ENCODE results near the gene TERT. TPM values are rescaled to one million over a fixed set of nuclear protein-coding genes. Genes with fewer than 3 reads are reported as not detected.

TERT gene
- total RNA-seq, 1 experiment from 2014 or later = 3.3 TPM

- H3K4me1 ChIP-seq (ENCODE audit: low read length) = peaks cover 32% of the 10 kb centered on the region
- H3K36me3 ChIP-seq (ENCODE audit: insufficient read depth, low read length) = peaks cover 3% of the 10 kb centered on the region; the same call in 1 of the 2 replicates
- no peaks in the 10 kb centered on the region for H3K79me2 ChIP-seq (ENCODE audit: low read length)
- no peaks in the 10 kb centered on the region for H3K9me2 ChIP-seq (replicated peaks; ENCODE audit: insufficient read depth, low read length)
- no peak overlapping the region for H3K4me3 ChIP-seq (ENCODE audit: low read length)
- no peak overlapping the region for H3K9ac ChIP-seq (ENCODE audit: low read length)
- no peaks in the 10 kb centered on the region for H3K27me3 ChIP-seq (ENCODE audit: low read length)
- DNase-seq = no peak
- no peaks in the 10 kb centered on the region for H3K9me3 ChIP-seq (ENCODE audit: low read length)
- no peak overlapping the region for H3K27ac ChIP-seq (ENCODE audit: low read length)
- no peak overlapping the region for H3K4me2 ChIP-seq (ENCODE audit: low read depth, low read length, poor library complexity, severe bottlenecking)
- H2AFZ ChIP-seq (ENCODE audit: low read length) = no peak overlapping the region
- no peaks in the 10 kb centered on the region for H4K20me1 ChIP-seq (ENCODE audit: insufficient read depth, low read depth, low read length)
Observed at GRCh38 chr5:1318659-1319251, 23.9 kb upstream of the TERT start.

GRCh38 chr5:1317921-1318565 is 23.2 kb upstream of the TERT start:
- no peak overlapping the region for H3K27ac ChIP-seq (ENCODE audit: low read length)
- no peak overlapping the region for H3K4me3 ChIP-seq (ENCODE audit: low read length)
- H3K9me3 ChIP-seq (ENCODE audit: low read length) = no peaks in the 10 kb centered on the region
- peaks cover 3% of the 10 kb centered on the region; the same call in 1 of the 2 replicates for H3K36me3 ChIP-seq (ENCODE audit: insufficient read depth, low read length)
- no peaks in the 10 kb centered on the region for H3K27me3 ChIP-seq (ENCODE audit: low read length)
- no peak overlapping the region for H2AFZ ChIP-seq (ENCODE audit: low read length)
- no peak for DNase-seq
- no peak overlapping the region for H3K9ac ChIP-seq (ENCODE audit: low read length)
- no peaks in the 10 kb centered on the region for H3K79me2 ChIP-seq (ENCODE audit: low read length)
- no peak overlapping the region for H3K4me2 ChIP-seq (ENCODE audit: low read depth, low read length, poor library complexity, severe bottlenecking)
- no peaks in the 10 kb centered on the region for H4K20me1 ChIP-seq (ENCODE audit: insufficient read depth, low read depth, low read length)
- no peaks in the 10 kb centered on the region for H3K9me2 ChIP-seq (replicated peaks; ENCODE audit: insufficient read depth, low read length)
- peaks cover 39% of the 10 kb centered on the region for H3K4me1 ChIP-seq (ENCODE audit: low read length)

- no peaks in the 10 kb centered on the region for H3K79me2 ChIP-seq (ENCODE audit: low read length)
- no peaks in the 10 kb centered on the region for H3K9me2 ChIP-seq (replicated peaks; ENCODE audit: insufficient read depth, low read length)
- DNase-seq = no peak
- H3K9me3 ChIP-seq (ENCODE audit: low read length) = no peaks in the 10 kb centered on the region
- no peaks in the 10 kb centered on the region for H4K20me1 ChIP-seq (ENCODE audit: insufficient read depth, low read depth, low read length)
- H3K27me3 ChIP-seq (ENCODE audit: low read length) = no peaks in the 10 kb centered on the region
- no peak overlapping the region; the same call in 1 of the 2 replicates for H3K9ac ChIP-seq (ENCODE audit: low read length)
- peak overlapping the region; percentile 58; the same call in 1 of the 2 replicates for H3K4me3 ChIP-seq (ENCODE audit: low read length)
- H2AFZ ChIP-seq (ENCODE audit: low read length) = no peak overlapping the region
- H3K27ac ChIP-seq (ENCODE audit: low read length) = peak overlapping the region; percentile 83
- peak overlapping the region; percentile 74 for H3K4me2 ChIP-seq (ENCODE audit: low read depth, low read length, poor library complexity, severe bottlenecking)
- peaks cover 48% of the 10 kb centered on the region for H3K4me1 ChIP-seq (ENCODE audit: low read length)
- H3K36me3 ChIP-seq (ENCODE audit: insufficient read depth, low read length) = peaks cover 3% of the 10 kb centered on the region; the same call in 1 of the 2 replicates
Observed at GRCh38 chr5:1316588-1317340, 21.9 kb upstream of the TERT start.

- H3K9me2 ChIP-seq (replicated peaks; ENCODE audit: insufficient read depth, low read length) = no peaks in the 10 kb centered on the region
- H3K27me3 ChIP-seq (ENCODE audit: low read length) = no peaks in the 10 kb centered on the region
- H4K20me1 ChIP-seq (ENCODE audit: insufficient read depth, low read depth, low read length) = no peaks in the 10 kb centered on the region
- H3K27ac ChIP-seq (ENCODE audit: low read length) = peak overlapping the region; percentile 83
- DNase-seq = peak; percentile 84
- H3K79me2 ChIP-seq (ENCODE audit: low read length) = no peaks in the 10 kb centered on the region
- H3K9ac ChIP-seq (ENCODE audit: low read length) = peak overlapping the region; percentile 53
- 0 out of 2 replicates have a peak, but pooled peaks cover under 1% of the 10 kb centered on the region for H3K9me3 ChIP-seq (ENCODE audit: low read length)
- peaks cover 48% of the 10 kb centered on the region for H3K4me1 ChIP-seq (ENCODE audit: low read length)
- peak overlapping the region; percentile 6; the same call in 1 of the 2 replicates for H2AFZ ChIP-seq (ENCODE audit: low read length)
- peak overlapping the region; percentile 58; the same call in 1 of the 2 replicates for H3K4me3 ChIP-seq (ENCODE audit: low read length)
- H3K4me2 ChIP-seq (ENCODE audit: low read depth, low read length, poor library complexity, severe bottlenecking) = peak overlapping the region; percentile 74
- H3K36me3 ChIP-seq (ENCODE audit: insufficient read depth, low read length) = peaks cover 3% of the 10 kb centered on the region; the same call in 1 of the 2 replicates
Observed at GRCh38 chr5:1315709-1316587, 21.1 kb upstream of the TERT start.

- Histone ChIP-seq H3K27me3 (ENCODE audit: low read length) (no peaks in the 10 kb centered on the region), H3K4me3 (ENCODE audit: low read length) (peak overlapping the region; percentile 58; the same call in 1 of the 2 replicates), H3K9me3 (ENCODE audit: low read length) (0 out of 2 replicates have a peak, but pooled peaks cover 2% of the 10 kb centered on the region), H3K4me2 (ENCODE audit: low read depth, low read length, poor library complexity, severe bottlenecking) (peak overlapping the region; percentile 74), H3K79me2 (ENCODE audit: low read length) (no peaks in the 10 kb centered on the region), H4K20me1 (ENCODE audit: insufficient read depth, low read depth, low read length) (no peaks in the 10 kb centered on the region), H2AFZ (ENCODE audit: low read length) (peak overlapping the region; percentile 6; the same call in 1 of the 2 replicates), H3K9ac (ENCODE audit: low read length) (peak overlapping the region; percentile 53), H3K36me3 (ENCODE audit: insufficient read depth, low read length) (peaks cover 3% of the 10 kb centered on the region; the same call in 1 of the 2 replicates), H3K27ac (ENCODE audit: low read length) (peak overlapping the region; percentile 83), H3K4me1 (ENCODE audit: low read length) (peaks cover 48% of the 10 kb centered on the region), H3K9me2 (replicated peaks; ENCODE audit: insufficient read depth, low read length) (no peaks in the 10 kb centered on the region)
- no peak for DNase-seq
Observed at GRCh38 chr5:1315018-1315708, 20.3 kb upstream of the TERT start.

GRCh38 chr5:1314564-1314982 is 19.7 kb upstream of the TERT start:
- peaks cover 48% of the 10 kb centered on the region for H3K4me1 ChIP-seq (ENCODE audit: low read length)
- no peak overlapping the region for H3K4me2 ChIP-seq (ENCODE audit: low read depth, low read length, poor library complexity, severe bottlenecking)
- H4K20me1 ChIP-seq (ENCODE audit: insufficient read depth, low read depth, low read length) = no peaks in the 10 kb centered on the region
- no peaks in the 10 kb centered on the region for H3K9me2 ChIP-seq (replicated peaks; ENCODE audit: insufficient read depth, low read length)
- H3K9ac ChIP-seq (ENCODE audit: low read length) = no peak overlapping the region
- DNase-seq = no peak
- peaks cover 3% of the 10 kb centered on the region; the same call in 1 of the 2 replicates for H3K36me3 ChIP-seq (ENCODE audit: insufficient read depth, low read length)
- 0 out of 2 replicates have a peak, but pooled peaks cover 2% of the 10 kb centered on the region for H3K9me3 ChIP-seq (ENCODE audit: low read length)
- no peak overlapping the region for H2AFZ ChIP-seq (ENCODE audit: low read length)
- no peak overlapping the region for H3K27ac ChIP-seq (ENCODE audit: low read length)
- H3K27me3 ChIP-seq (ENCODE audit: low read length) = no peaks in the 10 kb centered on the region
- H3K4me3 ChIP-seq (ENCODE audit: low read length) = no peak overlapping the region
- H3K79me2 ChIP-seq (ENCODE audit: low read length) = no peaks in the 10 kb centered on the region

Measured in Karpas-422 (cell line).